GM12878 (cell line): ENCODE measurements around the gene FGD3. TPM values are rescaled to one million over a fixed set of nuclear protein-coding genes. Genes with fewer than 3 reads are reported as not detected.

ENCODE experiments used
- CHD4 ChIP-seq: fragments of 200-600 bp; sonication (generic); IDR thresholded peaks from 2 replicates; pipeline ENCODE4 v1.6.1; 2016; ENCODE audit warnings: mild to moderate bottlenecking
- DPF2 ChIP-seq: fragments of 450-650 bp; IDR thresholded peaks from 2 replicates; pipeline ENCODE4 v1.6.1; 2017; ENCODE audit warnings: mild to moderate bottlenecking
- E2F8 ChIP-seq: fragments of 450-650 bp; IDR thresholded peaks from 2 replicates; pipeline ENCODE4 v1.6.1; 2018; ENCODE audit warnings: mild to moderate bottlenecking, low read depth, moderate library complexity; ENCODE audit not compliant: partially characterized antibody
- E4F1 ChIP-seq: fragments of 450-650 bp; IDR thresholded peaks from 2 replicates; pipeline ENCODE4 v1.6.1; 2018; ENCODE audit warnings: borderline replicate concordance, mild to moderate bottlenecking; ENCODE audit not compliant: partially characterized antibody
- EZH2 ChIP-seq: IDR thresholded peaks from 2 replicates; pipeline ENCODE4 v1.6.1; 2012; ENCODE audit warnings: low read depth, mild to moderate bottlenecking, control low read depth, inconsistent platforms, low read length, borderline replicate concordance; ENCODE audit not compliant: control insufficient read depth
- FOXM1 ChIP-seq: IDR thresholded peaks from 2 replicates; pipeline ENCODE4 v1.6.1; 2012; ENCODE audit warnings: low read depth, mild to moderate bottlenecking, inconsistent platforms, low read length, moderate library complexity
- HDAC6 ChIP-seq: fragments of 200-600 bp; sonication (generic); IDR thresholded peaks from one replicate; pipeline ENCODE4 v1.8.0; 2017; ENCODE audit warnings: antibody characterized with exemption; ENCODE audit not compliant: unreplicated experiment
- IKZF1 ChIP-seq: fragments of 450-650 bp; conservative IDR thresholded peaks from 2 replicates; pipeline ENCODE4 v1.6.1; 2017; ENCODE audit warnings: antibody characterized with exemption, mild to moderate bottlenecking
- IRF4 ChIP-seq: IDR thresholded peaks from 2 replicates; pipeline ENCODE4 v1.6.1; 2011; ENCODE audit warnings: low read depth, low read length
- MYC ChIP-seq: IDR thresholded peaks from 2 replicates; pipeline ENCODE4 v1.6.1; 2011; ENCODE audit warnings: mild to moderate bottlenecking, low read length, moderate library complexity, inconsistent platforms; ENCODE audit not compliant: insufficient read depth, insufficient replicate concordance, insufficient read length, severe bottlenecking
- NR2C2 ChIP-seq: IDR thresholded peaks from 2 replicates; pipeline ENCODE4 v1.6.1; 2011; ENCODE audit warnings: borderline replicate concordance, low read depth; ENCODE audit not compliant: control insufficient read depth, insufficient read length
- NRF1 ChIP-seq: conservative IDR thresholded peaks from 2 replicates; pipeline ENCODE4 v1.6.1; 2011; ENCODE audit warnings: mild to moderate bottlenecking, low read depth, low read length, improper control_type of control experiment
- POLR2A ChIP-seq: IDR thresholded peaks from 2 replicates; pipeline ENCODE4 v1.6.1; 2011; ENCODE audit warnings: low read depth, mild to moderate bottlenecking, low read length
- POLR2AphosphoS2 ChIP-seq: IDR thresholded peaks from 2 replicates; pipeline ENCODE4 v1.6.1; 2011; ENCODE audit warnings: low read depth, mild to moderate bottlenecking, low read length, improper control_type of control experiment, moderate library complexity
- RB1 ChIP-seq: fragments of 450-650 bp; formaldehyde crosslinking; IDR thresholded peaks from 2 replicates; pipeline ENCODE4 v1.6.1; 2017; ENCODE audit warnings: mild to moderate bottlenecking, borderline replicate concordance
- SIN3A ChIP-seq: IDR thresholded peaks from 2 replicates; pipeline ENCODE4 v1.6.1; 2012; ENCODE audit warnings: low read depth, low read length, improper control_type of control experiment
- SRF ChIP-seq, 2 experiments: IDR thresholded peaks; 2 replicates each; pipeline ENCODE4 v1.6.1; 2011; ENCODE audit warnings: low read depth in 2 of 2, low read length in 2 of 2, mild to moderate bottlenecking in 1 of 2, moderate library complexity in 1 of 2
- ZNF592 ChIP-seq: fragments of 450-650 bp; IDR thresholded peaks from 2 replicates; pipeline ENCODE4 v1.6.1; 2017; ENCODE audit warnings: mild to moderate bottlenecking, moderate library complexity
- polyA plus RNA-seq, 11 experiments: library from polyadenylated mRNA; depleted of rRNA in 4 of 11; unstranded in 6 of 11; stranded (reverse) in 5 of 11; fragments of >200 nt; fragmentation: Nextera tagmentation in 4 of 11; fragmentation: Illumina TruSeq in 1 of 11; extraction: Ambion mirVana in 4 of 11; extraction: Trizol in 1 of 11; gene quantifications; 1 replicate in 1 of 11; 2 replicates in 10 of 11; pipeline versions ENCODE4 v1.2.1 to v1.2.3, GENCODE V29; 2011 to 2016; ENCODE audit warnings: inconsistent platforms in 2 of 11, missing spikeins in 2 of 11, low read depth in 1 of 11
- total RNA-seq, 4 experiments: library from RNA; depleted of rRNA in 3 of 4; stranded (reverse); fragments of >200 nt in 3 of 4; fragmentation: Illumina TruSeq in 1 of 4; extraction: Trizol in 1 of 4; gene quantifications; 2 replicates each; pipeline versions ENCODE4 v1.2.1 to v1.2.3, GENCODE V29; 2013 to 2021
- TF ChIP-seq, protein P1 (sequence below), 3 experiments: IDR thresholded peaks in 2 of 3; conservative IDR thresholded peaks in 1 of 3; 2 replicates each; pipeline ENCODE4 v1.5.1; 2011; ENCODE audit warnings: low read depth in 3 of 3, low read length in 3 of 3, mild to moderate bottlenecking in 3 of 3, control low read depth in 2 of 3, moderate library complexity in 2 of 3, inconsistent platforms in 1 of 3, mixed read lengths in 1 of 3; ENCODE audit not compliant: control insufficient read depth in 2 of 3, insufficient read depth in 1 of 3; ENCODE audit errors: extremely low read depth in 1 of 3

FGD3 gene
- total and polyA plus RNA-seq, 10 of the 15 experiments (the other 5 are each of a cell fraction or from before 2014, with no cell fraction given) = 0.26 to 18.1 (median 12.4) TPM

DNA sequence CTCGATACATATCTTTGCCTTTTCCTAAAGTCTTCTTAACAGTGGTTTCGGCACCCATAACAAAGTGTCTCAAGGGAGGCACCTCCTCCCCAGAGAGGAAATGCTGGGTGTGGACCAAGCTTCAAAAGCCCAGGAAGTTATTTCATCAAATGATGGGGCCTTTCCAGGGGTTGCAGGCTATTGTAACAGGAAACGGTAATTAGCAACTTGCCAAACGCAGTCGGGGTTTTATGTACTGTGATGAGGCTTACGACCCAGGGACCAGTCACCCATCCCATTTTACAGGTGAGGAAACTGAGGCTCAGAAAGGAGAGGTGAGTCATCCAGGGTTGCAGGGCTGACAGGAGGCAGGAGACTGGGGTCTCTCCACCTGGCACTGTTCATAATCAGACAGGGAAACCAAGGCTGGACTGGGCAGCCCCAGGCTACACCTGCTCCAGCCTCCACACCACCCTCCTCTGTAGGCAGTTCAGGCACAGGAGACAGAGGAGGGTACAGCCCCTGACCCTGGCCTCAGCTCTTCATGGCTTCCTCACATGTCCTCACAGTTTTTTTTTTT lies 81.2 kb downstream of the FGD3 start (continued):
- TF ChIP-seq, protein P1, sequence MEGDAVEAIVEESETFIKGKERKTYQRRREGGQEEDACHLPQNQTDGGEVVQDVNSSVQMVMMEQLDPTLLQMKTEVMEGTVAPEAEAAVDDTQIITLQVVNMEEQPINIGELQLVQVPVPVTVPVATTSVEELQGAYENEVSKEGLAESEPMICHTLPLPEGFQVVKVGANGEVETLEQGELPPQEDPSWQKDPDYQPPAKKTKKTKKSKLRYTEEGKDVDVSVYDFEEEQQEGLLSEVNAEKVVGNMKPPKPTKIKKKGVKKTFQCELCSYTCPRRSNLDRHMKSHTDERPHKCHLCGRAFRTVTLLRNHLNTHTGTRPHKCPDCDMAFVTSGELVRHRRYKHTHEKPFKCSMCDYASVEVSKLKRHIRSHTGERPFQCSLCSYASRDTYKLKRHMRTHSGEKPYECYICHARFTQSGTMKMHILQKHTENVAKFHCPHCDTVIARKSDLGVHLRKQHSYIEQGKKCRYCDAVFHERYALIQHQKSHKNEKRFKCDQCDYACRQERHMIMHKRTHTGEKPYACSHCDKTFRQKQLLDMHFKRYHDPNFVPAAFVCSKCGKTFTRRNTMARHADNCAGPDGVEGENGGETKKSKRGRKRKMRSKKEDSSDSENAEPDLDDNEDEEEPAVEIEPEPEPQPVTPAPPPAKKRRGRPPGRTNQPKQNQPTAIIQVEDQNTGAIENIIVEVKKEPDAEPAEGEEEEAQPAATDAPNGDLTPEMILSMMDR (IDR thresholded peaks at IDR 0.05 in 2 of 3, conservative IDR thresholded peaks at IDR 0.05 in 1 of 3; ENCODE audit: control insufficient read depth in 2 of 3, extremely low read depth in 1 of 3, insufficient read depth in 1 of 3, low read depth in 3 of 3, low read length in 3 of 3) = no peak
- TF ChIP-seq IRF4 = no peak
- no peak for TF ChIP-seq ZNF592
- TF ChIP-seq E4F1 = no peak
- TF ChIP-seq EZH2 = no peak
- TF ChIP-seq RB1 = peak; percentile 57; the same call in 1 of the 2 replicates
- TF ChIP-seq DPF2 = peak; percentile 34; the same call in 1 of the 2 replicates
- TF ChIP-seq CHD4 = no peak
- TF ChIP-seq POLR2A = no peak
- no peak for TF ChIP-seq NRF1
- TF ChIP-seq FOXM1 = peak; percentile 35; the same call in 1 of the 2 replicates
- TF ChIP-seq POLR2AphosphoS2 = no peak
- TF ChIP-seq SIN3A = no peak
- no peak for TF ChIP-seq HDAC6
- TF ChIP-seq MYC = no peak
- no peak for TF ChIP-seq NR2C2
- TF ChIP-seq IKZF1 = peak; percentile 70
- no peak for TF ChIP-seq E2F8
- TF ChIP-seq SRF (IDR thresholded peaks at IDR 0.05; ENCODE audit: low read depth in 2 of 2, low read length in 2 of 2) = no peak
